ENCODE results near the gene MAGEB17.

MAGEB17 gene

GRCh38 chrX:16210061-16210460 is 42.8 kb downstream of the MAGEB17 start:
- H3K27me3 Mint-ChIP-seq (ENCODE audit: low read depth) = no peaks in the 10 kb centered on the region
- no peak overlapping the region for H3K27ac Mint-ChIP-seq
- no peak overlapping the region for H3K4me3 Mint-ChIP-seq
- no peaks in the 10 kb centered on the region for H3K36me3 Mint-ChIP-seq (ENCODE audit: low read depth)
- no peaks in the 10 kb centered on the region for H3K9me3 Mint-ChIP-seq
- no peaks in the 10 kb centered on the region for H3K4me1 Mint-ChIP-seq (ENCODE audit: low read depth)

- Mint-ChIP-seq H3K4me3 (no peak overlapping the region), H3K36me3 (ENCODE audit: low read depth) (no peaks in the 10 kb centered on the region)
These were observed 44.7 kb downstream of the MAGEB17 start for GRCh38 chrX:16212024-16212423.

DNA sequence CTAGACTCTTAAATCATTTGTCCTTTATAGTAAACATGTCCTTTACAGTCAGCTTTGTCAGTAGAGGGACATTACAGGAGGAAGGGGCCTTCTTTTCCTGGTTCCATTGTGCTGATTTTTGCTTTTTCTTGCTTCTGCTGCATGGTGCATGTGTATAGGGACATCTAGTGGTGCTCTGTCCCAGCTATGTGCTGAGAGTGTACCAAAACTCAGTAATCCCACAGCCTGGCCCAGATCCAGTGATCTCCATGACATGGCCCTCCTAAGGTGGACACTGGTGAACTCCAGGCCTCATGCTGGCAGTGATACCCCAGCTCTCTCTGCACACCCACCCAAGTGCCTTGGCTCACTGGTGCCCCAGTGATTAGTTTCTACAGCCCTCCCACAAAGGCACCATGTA is 45.2 kb downstream of the MAGEB17 start:
- no peaks in the 10 kb centered on the region for H3K9me3 Mint-ChIP-seq
- no peaks in the 10 kb centered on the region for H3K36me3 Mint-ChIP-seq (ENCODE audit: low read depth)
- H3K27ac Mint-ChIP-seq = no peak overlapping the region
- H3K4me3 Mint-ChIP-seq = no peak overlapping the region
- no peaks in the 10 kb centered on the region for H3K27me3 Mint-ChIP-seq (ENCODE audit: low read depth)
- H3K4me1 Mint-ChIP-seq (ENCODE audit: low read depth) = no peaks in the 10 kb centered on the region

More at GRCh38 chrX:16212024-16212423, 44.7 kb downstream of the MAGEB17 start:
- no peak overlapping the region for H3K27ac Mint-ChIP-seq
- H3K9me3 Mint-ChIP-seq = no peaks in the 10 kb centered on the region
- H3K27me3 Mint-ChIP-seq (ENCODE audit: low read depth) = no peaks in the 10 kb centered on the region
- no peaks in the 10 kb centered on the region for H3K4me1 Mint-ChIP-seq (ENCODE audit: low read depth)

DNA sequence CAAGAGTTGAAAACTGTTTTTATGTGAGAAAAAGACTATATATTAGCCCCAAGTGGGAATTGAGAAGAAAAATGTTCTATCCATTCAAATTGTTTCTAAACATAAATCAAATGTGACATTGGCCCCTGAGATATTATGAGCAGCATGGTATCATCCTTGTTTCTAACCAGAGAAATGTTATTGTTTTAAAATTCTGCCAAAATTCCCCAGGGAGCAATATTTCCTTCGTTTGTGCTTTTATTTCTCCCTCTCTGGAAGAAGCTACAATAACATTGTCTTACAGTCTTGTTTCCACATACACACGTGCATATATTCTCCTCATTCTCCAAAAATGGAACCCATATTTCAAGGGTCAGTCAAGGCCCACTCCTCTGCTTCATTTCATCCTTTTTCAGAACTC is 46.7 kb downstream of the MAGEB17 start:
- no peak overlapping the region for H3K4me3 Mint-ChIP-seq
- no peaks in the 10 kb centered on the region for H3K36me3 Mint-ChIP-seq (ENCODE audit: low read depth)
- no peaks in the 10 kb centered on the region for H3K27me3 Mint-ChIP-seq (ENCODE audit: low read depth)
- H3K4me1 Mint-ChIP-seq (ENCODE audit: low read depth) = no peaks in the 10 kb centered on the region
- no peak overlapping the region for H3K27ac Mint-ChIP-seq
- H3K9me3 Mint-ChIP-seq = no peaks in the 10 kb centered on the region

DNA sequence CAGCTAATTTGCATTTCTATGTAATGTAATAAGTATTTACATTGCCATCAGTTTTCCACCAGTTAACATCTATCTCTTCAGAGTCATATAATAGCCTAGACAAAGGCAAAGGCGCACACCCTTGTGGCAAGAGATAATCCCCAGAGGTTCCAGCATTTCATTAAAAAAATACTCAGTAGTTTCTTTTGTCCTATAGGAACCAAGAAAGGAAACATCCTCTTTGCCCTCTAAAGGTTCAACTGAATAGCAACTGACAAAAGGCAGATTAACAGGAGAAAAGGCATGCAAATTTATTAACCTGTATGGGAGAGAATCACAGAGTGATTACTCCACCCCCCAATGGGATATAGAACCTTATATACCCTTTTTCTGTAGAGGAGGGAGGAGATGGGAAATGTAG is 48.4 kb downstream of the MAGEB17 start:
- Mint-ChIP-seq H3K4me1 (ENCODE audit: low read depth) (no peaks in the 10 kb centered on the region), H3K4me3 (no peak overlapping the region), H3K9me3 (no peaks in the 10 kb centered on the region), H3K36me3 (ENCODE audit: low read depth) (no peaks in the 10 kb centered on the region), H3K27ac (no peak overlapping the region), H3K27me3 (ENCODE audit: low read depth) (no peaks in the 10 kb centered on the region)
